CD4-positive, alpha-beta T cell treated with Interleukin-15 for 4 hours (primary cell): Measurements from ENCODE around the gene PPM1A.

ENCODE experiments used
- DNase-seq: peaks from one replicate; pipeline ENCODE4 v3.0.0-alpha.2; 2020; ENCODE audit warnings: low spot score

Gene PPM1A

DNA sequence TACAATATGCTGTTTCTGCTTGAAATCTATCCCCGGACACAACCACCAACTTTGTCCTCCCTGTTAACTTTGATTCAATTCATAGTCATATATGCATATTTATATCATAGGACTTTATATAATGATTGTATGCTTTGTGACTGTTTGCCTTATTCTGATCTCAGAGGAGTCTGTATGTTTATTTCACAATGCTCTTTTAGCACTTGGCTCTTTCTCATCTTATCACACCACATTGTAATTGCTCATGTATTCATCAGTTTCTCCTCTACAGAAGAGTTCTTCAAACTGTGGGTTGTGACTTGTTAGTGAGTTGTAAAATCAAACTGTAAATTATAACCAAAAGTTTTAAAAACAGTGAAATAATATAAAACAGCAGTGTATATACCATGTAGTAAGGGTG is 21.7 kb upstream of the PPM1A start:
- DNase-seq = no peak

DNA sequence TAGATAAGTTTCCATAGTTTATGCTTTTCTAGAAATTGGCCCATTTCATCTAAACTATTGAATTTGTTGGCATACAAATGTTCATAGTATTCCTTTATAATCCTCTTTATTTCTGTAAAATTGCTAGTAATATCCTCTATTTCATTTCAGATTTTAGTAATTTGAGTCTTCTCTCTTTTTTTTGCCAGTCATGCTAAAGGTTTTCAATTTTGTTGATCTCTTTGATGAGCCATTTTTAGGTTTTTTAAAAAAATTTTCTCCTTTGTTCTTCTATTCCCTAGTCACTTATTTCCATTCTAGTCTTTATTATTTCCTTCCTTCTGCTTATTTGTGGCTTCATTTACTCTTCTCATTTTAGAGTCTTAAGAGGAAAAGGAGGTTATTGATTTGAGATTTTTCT is 19.4 kb upstream of the PPM1A start:
- no peak for DNase-seq

DNA sequence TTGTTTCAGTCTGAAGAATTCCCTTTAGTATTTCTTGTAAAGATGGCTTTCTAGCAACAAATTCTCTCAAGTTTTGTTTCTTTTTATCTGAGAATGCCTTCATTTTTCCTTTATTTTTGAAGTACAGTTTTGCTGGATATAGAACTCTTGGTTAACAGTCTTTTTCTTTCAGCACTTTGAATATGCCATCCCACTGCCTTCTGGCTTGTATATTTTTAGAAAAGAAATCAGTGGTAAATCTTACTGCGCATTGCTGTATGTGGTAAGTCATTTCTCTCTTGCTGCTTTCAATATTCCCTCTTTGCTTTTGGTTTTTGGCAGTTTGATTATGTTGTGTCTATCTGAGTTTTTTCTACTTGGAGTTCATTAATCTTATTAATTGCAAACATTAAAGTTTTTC is 16.8 kb upstream of the PPM1A start:
- no peak for DNase-seq

DNA sequence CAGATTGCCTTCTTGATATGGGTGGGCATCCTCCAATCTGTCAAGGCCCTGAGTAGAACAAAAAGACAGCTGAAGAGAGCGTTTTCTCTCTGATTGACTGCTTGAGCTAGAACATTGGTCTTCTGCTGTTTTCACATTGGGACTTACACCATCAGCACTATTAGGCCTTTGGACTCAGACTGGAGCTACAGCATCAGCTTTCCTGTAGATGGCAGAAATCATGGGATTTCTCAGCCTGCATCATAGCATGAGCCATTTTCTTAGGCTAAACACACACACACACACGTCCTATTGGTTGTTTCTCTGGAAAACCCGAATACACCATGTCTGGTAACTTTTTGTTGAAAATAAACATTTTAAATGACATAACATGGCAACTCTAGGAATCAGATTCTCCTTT is 15.8 kb upstream of the PPM1A start:
- DNase-seq = no peak

DNA sequence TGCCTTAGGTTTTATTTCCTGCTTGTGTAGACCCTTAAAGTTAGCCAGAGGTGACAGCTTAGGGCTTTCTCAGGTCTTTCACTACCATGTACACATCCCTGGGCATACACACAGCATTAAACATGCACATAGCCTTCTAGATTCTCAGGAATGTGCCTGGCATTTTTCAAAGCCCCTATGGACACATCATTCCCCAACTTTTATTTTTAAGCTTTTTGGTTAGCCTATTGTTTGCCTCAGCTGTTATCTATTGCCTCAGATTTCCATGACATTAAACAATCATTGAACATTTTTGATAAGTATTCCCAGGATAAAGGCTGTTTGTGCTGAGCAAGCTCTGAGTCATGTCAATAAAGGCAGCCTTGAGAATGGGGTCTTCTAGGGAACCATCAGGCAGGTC is 15.1 kb upstream of the PPM1A start:
- no peak for DNase-seq

DNA sequence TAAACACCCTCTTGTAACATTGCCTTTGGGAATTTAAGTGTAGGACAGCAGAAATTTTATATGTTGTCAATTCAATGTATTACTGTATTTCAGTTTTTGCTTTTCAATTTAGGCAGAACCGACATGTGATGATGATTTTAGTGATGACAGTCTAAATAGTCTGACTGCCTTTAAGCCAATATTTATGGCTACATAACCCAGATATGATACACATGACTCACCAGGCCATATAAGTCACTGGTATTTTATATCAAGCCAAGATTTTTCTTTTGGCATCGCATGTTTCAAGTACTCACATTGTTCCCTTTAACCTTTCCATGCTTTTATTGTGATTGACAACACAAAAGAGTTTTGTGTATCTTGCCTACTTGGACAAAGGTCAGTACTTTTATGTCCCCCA is 13.6 kb upstream of the PPM1A start:
- DNase-seq = no peak

DNA sequence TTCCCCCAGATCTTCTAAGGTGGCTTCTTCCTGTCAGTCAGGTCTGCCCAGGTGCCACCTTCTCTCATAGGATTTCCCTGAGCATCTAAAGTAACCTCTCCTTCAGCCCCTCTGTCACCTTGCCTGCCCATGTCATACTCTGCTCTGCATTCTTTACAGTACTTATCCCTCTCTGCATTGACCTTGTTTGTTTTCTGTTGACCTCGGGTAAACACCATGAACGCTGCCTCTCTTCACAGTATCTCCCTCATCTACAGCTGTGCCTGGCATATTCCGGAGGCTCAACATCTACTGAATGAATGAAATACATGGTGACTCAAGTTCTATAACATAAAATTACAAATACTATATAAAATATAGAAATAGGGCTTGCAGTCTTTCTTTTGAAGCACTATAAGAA is 10.1 kb upstream of the PPM1A start:
- DNase-seq = no peak

DNA sequence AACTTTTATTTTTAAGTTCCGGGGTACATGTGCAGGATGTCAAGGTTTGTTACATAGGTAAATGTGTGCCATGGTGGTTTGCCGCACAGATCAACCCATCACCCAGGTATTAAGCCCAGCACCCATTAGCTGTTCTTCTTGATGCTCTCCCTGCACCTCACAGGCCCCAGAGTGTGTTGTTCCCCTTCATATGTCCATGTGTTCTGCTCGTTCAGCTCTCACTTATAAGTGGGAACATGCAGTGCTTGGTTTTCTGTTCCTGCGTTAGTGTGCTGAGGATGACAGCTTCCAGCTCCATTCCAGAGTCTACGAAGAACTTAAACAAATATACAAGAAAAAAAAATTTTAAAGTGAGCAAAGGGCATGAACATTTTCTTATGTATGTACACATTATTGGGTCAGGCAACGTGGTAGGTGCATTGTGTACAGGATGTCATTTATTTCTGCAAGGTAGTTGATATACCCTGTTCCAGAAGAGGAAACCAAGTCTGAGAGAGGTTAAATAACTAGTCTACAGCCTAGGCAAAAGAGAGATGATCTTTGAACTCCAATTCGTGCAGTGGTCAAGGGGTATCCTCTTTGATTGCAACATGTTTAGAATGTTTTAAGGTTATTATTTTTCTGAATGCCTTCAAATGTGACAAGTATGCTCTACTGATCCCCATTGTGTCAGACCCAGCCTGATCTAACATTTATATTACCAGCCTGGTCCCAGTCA is 8.7 kb upstream of the PPM1A start:
- no peak for DNase-seq

DNA sequence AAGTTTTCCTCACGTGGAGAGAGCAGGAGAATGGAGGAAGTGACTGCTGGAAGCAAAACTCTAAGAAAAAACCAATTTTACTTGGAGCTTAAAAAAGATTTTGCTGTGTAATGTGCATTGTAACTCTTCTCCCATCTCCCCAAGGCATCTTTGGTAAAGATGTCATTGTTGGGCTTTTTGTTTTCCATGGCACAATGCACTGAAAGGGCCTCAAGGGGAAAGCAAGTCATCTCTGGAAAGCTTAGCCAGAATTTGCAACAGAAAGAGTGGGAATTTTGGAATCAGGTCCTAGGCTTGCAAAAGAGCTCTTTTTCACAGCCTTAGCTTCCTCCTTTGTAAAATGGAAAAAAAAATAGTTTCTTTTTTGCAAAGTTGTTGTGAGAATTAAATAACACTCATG is 7.9 kb upstream of the PPM1A start:
- DNase-seq = no peak

DNA sequence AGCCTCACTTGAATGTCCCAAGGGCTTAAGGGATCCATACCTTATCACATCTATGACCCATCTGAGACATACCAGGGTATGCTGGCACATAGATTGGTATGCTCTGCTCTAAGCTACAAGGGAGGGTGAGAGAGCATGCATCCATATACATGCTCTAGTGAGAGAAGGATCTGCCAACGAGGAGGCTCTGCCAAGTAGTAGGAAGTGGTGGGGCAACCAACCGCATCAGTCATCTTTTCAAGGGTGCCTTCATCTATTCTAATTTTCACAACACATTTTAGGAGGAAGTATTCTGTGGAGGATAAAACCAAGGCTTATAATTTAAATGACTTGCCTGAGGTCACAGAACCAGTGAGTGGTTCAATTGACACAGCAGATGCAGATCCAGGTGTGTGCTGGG is 6.6 kb upstream of the PPM1A start:
- DNase-seq = no peak

DNA sequence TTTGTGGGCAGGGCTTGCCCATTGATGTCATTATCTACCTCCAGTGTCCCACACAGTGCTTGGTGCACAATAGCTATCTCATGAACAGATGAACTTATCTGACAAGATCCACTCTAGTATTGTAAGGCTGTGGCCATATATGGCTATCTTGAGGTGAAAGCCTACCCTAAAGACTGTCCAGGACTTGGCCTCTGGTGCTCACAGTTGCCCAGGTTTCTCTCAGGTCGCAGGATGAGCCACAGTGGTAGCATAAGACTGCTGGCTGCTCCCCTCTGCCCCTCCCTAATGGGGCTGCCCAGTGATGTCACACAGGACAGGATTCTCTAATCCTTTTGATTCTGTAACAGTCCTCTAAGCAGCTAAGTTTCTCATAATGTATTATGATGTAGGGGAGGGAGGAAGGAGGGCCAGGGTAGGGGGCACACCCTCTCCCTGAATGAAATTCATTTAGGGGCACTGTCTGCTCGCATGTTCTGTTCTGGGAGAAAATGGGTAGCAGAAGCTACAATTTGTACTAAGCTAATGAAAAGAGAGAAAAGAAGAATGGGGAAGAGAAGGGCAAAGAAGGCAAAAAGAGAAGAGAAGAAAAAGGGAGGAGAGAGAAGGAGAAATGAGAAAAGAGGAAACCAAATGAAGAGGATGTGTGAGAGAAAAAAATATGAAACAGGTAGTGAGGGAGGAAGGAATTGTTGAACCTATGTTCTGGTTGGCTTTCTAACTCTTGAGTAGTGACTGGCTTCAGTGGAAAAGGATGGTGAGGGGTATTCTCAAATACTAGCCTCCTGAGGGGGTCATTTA is 3.4 kb upstream of the PPM1A start:
- no peak for DNase-seq

DNA sequence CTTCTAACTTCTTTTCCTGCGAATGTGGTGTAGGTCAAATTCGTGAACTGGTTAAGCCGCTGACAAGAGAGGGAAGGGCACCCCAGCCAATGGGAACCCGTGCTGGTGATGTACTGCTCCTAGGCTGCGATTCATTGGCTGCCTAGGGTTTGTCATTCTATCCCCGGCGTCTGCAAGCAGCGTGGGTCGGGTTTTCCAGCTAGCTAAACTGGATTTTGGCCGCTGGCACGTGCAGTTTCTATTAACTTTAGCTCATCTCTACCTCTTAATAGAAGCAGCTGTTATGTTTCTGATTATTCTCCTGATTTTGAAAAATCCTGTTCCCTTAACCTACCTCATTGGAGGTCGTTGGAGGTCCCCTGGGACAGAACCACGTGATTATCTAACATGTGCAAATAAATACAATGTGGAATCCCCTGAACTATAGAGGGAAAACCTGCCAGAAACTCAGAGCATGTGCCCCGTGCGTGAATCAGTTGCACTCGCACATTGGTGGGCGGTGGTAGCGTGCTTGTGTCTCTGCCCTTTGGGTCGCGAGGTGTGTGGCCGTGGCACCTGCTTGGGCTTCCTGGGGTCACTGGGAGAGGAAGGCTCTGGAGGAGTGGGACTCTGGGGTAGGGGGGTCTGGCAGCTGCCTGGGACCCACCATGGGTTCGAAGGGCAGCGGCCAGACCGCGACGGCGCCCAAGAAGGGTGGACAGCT is 876 bp upstream of the PPM1A start:
- peak; percentile 86 for DNase-seq

DNA sequence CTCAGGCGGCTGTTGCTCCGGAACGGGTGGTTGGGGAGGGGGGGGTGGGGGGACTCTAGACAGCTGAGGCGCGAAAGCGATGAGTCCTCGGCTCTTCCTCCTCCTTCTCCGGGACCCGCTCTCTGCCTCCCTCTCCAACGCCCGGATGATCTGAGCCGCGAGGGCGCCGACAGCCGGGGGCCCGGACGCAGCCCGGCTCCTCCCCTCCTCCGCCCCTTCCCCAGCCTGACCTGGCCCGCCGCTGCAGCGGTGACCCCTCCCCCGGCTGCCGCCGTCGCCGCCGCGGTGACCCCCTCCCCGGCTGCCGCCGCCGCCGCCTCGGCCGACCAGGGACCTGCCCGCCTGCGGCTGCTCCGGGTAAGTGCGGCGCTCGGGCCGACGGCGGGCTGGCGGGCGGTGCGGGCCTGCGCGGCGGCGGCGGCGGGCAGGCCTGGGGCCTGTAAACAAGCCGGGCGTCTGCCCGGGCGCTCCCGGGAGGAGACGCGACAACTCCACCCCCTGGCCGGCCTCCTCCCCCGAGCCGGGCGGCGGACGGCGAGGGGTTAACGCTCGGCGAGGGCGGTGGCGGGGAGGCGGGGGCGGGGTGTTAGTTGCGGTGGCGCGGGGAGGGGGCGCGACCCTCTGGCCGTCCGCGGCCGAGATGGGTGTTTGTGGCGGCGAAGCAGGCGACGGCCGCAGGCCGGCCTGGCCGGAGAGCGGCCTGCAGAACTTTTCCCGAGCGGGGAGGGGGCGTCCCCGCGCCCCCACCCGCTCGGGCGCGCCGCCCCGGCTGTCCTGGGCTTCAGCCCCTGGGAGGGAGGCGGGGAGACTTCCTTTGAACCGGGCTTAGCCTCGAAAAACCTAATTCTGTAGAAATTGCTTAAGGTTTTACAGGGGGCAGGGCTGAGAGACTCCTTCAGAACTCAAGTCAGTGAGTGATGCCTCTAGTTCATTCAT is 568 bp downstream of the PPM1A start:
- DNase-seq = peak; percentile 67

DNA sequence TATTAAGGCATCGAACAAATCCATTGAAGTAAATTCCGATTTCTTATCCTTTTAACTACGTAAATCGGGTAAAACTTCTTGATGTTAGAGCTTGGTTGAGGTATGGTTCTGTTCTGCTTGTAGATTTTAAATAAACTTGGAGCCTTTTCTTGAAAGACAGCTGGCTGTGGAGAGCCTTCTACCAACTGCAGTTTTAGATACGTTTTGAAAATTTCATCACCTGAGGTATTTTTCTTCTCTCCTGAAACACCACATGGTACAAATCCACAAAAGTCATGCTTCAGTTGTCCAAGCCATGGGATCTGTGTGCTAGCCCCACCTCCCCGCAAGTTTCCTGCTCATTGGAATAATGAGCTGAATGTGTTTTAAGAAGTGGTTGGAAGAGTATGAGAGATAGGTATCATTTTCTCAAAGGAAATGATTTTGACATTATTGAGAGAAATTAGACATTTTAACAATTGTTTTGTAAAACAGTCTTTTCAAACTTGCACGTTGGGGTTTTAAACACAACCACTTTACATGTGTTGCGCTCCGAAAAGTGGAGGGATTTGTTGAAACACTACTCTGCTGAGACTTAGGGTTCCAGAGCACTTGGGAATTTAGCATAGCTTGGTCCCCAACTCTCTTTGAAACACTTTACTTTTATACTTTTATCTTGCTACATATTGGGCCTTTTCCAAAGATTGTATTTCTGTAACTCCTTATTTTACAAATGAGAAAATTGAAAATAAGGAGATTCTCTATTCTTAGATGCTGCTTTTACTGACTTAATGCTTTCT is 1.4 kb downstream of the PPM1A start:
- no peak for DNase-seq

DNA sequence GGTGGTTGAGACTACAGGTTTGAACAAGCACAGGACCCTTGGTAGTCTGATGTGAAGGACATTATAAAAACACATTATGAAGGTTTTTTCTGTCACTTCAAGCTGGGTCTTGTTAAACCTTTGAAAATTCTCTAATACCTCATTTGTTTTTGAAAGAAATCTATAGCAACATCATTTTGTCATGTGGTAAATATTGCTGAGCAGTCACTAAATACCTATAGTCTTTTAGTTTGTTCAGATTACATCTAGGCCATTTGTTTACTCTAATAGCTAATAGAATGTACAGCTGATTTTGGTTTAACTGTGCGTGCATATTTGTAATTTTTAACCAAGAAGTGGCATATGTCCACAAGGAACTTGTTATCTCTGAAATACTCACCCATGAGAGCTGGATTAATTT is 2.9 kb downstream of the PPM1A start:
- no peak for DNase-seq

DNA sequence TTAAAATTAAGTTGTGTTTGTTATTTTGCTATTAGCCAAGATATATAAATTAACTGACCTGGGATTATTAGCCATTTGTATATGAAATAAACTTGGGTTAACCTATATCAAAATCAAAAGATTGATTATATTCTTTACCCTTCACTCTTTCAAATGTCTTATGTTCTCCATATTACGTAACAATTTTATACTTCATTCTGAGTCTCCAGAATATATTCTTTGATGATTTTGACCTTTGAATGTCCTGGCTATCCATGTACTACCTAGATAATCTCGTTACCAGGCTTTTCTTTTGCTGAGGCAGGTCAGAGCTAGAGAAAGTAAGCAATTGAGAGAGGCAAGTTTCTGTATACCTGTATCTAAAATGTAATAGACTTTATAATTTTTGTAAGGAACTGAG is 3.6 kb downstream of the PPM1A start:
- no peak for DNase-seq

DNA sequence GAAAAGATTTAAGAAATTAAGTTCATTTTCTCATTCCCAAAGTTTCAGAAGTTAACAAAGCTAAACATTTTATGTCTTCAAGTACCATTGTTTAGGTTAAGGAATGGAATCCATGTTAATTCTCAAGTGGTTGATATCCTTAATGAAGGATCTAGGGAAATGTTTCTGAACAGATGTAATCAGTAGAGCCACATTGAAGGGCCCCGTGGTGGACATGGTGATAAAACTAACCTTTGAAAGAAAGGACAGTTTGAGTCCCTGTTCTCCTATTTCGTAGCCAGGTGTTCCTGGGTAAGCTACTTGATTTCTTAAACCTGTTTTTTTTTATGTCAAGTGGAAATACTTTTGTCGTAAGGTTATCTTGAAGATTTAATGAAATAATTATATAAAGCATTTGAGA is 4.6 kb downstream of the PPM1A start:
- no peak for DNase-seq

DNA sequence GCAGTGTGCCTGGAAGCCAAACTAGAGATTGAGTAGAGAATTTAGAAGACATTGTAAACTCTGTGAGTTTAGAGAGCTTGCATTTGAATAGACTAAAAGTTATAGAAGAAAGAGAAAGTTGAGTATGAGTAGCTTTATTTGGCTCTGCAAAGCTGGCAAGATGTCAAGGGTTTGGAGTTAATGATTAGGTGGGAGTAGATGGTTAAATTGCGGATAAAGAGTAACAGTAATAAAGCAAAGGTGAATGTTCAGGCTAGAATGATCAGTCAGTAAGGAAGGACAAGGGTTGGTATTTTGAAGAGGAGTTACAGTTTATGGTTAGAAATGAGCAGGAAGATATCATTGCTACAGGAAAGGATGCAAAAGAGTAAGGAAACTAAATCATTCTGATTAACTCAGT is 5.2 kb downstream of the PPM1A start:
- no peak for DNase-seq

DNA sequence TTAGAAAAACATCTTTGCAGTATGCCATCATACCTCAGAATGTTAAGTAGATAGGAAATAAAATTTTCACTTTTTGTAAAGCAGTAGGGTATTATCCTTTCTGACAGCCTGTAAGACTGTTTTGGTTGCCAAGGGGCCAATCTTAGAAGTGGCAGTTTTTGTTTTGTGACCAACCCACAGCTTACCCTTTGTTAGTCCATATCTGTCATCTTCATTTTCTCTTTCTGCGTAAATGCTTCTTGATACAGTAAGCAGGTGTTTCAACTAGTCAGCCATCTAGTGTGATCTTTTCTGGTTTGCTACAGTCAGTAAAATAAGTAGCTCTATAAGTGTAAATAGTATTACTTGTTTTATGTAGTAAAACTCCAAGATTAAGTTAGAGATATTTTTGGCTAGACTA is 8.8 kb downstream of the PPM1A start:
- no peak for DNase-seq

DNA sequence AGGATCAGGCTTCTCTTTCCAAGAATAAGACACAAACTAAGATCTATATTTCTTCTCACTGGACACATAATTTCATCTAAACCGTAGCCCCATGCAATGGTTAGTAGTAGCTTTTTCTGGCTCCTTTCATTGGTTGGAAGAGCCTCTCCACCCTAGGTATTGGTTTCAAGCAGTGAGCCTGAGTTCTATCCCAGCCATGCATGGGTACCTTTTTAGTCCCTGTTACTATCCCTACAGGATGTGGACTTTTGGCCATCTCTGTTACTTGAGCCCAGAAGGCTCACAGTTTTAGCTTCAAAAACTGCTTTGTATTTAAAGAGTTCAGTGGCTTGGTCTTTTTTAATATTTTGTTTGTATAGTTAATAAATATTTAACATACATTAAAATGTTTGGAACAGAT is 16.1 kb downstream of the PPM1A start:
- DNase-seq = no peak
